VCaP (cell line): ENCODE data around the gene ENKD1.

Source experiments
- H3K27ac ChIP-seq: fragments of 450-650 bp; 2 replicates; pipeline ENCODE4 v1.5.1; 2017
- CTCF ChIP-seq: fragments of 450-650 bp; conservative IDR thresholded peaks from 2 replicates; pipeline ENCODE4 v1.5.1; 2017; ENCODE audit warnings: mild to moderate bottlenecking, moderate library complexity

The ENKD1 gene

GRCh38 chr16:67661886-67662652 is 4.5 kb downstream of the ENKD1 start:
- H3K27ac ChIP-seq = peak overlapping the region; percentile 82
- TF ChIP-seq CTCF = no peak

GRCh38 chr16:67661101-67661761 is 5.3 kb downstream of the ENKD1 start:
- no peak for TF ChIP-seq CTCF
- peak overlapping the region; percentile 82 for H3K27ac ChIP-seq

- H3K27ac ChIP-seq = peak within 1 kb of the TSS; percentile 82
- no peak for TF ChIP-seq CTCF
Observed at GRCh38 chr16:67660564-67661028, 6.0 kb downstream of the ENKD1 start, which contains the start of gene PARD6A. Gene PARD6A (plus strand): TSS chr16:67660960. CDS start chr16:67661039, 79 bp downstream.

GRCh38 chr16:67659675-67660563 is 6.6 kb downstream of the ENKD1 start, which contains the start of gene ACD:
Gene ACD (minus strand): TSS chr16:67660260. CDS start chr16:67660220, 40 bp downstream.
- TF ChIP-seq CTCF = no peak

GRCh38 chr16:67658849-67659674 is 7.5 kb downstream of the ENKD1 start:
- TF ChIP-seq CTCF = no peak
- peak overlapping the region; percentile 82 for H3K27ac ChIP-seq

More at GRCh38 chr16:67659675-67660563, 6.6 kb downstream of the ENKD1 start, which contains the start of gene ACD:
- H3K27ac ChIP-seq = peak within 1 kb of the TSS; percentile 82

GRCh38 chr16:67657751-67658518 is 8.6 kb downstream of the ENKD1 start:
- TF ChIP-seq CTCF = no peak
- H3K27ac ChIP-seq = no peak overlapping the region
